NCI-H2029 treated with DMSO at 0.1 percent for 48 hours (cell line): ENCODE results near the gene NRP2.

Experiments
- DNase-seq: peaks from one replicate; lab custom pipeline; 2025; lab: John Stamatoyannopoulos, UW

The NRP2 gene

DNA sequence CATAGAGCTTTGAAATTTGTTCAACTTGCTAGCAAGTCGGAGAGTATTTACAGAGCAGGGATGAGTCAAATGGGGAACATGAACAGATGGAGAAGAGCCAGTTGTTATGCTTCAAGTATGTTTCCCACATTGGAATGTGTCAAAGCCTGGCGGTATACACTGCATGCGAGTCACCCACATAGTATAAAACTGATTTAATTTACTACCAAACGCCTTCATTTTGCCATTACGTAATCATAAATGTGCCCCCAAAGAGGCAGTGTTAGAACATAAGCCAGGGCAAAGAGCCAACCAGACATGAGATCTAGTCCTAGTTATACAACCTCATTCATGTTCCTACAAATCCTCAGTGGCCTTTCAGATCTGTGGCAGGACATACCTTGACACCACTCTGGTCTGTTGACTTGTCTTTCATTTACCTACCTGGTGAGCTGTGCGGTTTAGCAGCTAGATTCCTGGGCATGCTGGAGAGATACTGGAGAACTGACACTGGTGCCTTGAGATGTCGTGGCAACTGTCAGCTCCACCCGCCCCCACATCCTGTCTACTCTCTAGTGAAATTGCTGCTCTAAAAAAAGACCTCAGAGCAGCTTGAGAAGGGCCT is 21.7 kb upstream of the NRP2 start:
- DNase-seq: no peak

DNA sequence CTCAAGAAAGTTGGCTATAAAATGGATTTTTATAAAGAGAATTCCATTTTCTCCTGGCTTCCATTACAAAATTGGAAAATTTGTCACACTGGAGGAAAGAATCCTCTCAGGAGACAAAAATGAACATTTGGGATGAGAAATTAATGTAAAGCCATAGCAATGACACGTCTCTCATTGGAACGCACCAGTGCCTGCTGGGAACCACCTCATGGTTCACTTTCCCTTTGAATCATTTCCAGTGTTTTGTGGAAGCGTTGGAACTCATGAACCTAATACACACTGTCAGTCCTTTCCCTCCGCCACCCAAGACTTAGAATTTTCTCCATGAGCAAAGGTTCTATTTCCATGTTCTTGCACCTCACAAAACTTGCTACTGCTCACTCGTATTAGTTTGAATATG is 21.0 kb upstream of the NRP2 start:
- no peak for DNase-seq

DNA sequence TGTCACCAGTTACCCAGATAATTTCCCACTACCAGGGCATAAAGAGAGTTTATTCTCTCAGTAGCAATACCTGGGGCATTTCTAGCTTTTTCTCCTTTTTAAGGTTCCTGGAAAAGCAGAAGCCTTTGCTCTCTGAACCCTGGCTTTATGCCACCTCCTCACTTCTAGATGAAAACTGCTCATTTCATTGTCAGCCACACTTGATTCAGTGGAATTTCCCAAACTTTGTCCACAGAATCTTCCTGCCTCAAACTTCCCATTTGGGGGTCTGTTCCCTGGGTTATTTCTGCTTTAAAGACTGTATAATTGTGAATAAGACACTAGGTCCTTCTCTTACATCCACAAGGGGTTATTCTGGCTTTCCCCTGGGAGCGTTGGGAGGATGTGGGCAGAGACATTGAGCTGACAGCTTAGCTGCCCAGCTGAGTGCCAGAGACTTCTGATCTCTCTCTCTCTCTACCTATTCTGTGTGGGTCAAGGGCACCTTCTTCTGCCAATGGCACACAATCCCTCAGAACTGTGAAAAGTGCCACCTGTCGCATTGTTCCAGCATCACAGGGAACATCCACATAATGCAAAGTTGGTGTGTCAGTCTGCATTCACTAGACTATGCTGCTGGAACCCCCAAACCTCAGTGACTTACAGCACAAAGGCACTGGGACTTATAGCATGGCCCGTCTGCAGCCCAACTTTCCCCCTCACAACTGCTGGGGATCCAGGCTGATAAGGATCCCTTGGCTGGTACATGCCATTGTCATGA is 19.9 kb upstream of the NRP2 start:
- DNase-seq: no peak

DNA sequence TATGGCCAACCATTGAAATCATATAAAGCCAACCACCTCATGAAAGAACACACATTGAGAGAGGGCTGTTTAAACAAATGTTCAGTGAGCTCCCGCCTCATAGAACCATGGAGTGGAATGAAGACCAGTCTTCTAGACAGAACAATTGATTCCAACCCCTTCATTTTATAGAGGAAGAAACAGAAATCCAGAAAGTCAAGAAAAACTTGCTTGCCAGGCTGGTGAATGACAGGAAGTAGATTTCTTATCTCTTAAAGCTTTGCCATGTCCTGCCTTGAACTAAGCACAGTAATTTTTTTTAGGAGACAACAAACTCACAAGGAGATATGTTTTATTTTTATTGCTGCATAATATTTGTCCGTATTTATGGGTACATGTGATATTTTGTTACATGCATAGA is 16.5 kb upstream of the NRP2 start:
- no peak for DNase-seq

DNA sequence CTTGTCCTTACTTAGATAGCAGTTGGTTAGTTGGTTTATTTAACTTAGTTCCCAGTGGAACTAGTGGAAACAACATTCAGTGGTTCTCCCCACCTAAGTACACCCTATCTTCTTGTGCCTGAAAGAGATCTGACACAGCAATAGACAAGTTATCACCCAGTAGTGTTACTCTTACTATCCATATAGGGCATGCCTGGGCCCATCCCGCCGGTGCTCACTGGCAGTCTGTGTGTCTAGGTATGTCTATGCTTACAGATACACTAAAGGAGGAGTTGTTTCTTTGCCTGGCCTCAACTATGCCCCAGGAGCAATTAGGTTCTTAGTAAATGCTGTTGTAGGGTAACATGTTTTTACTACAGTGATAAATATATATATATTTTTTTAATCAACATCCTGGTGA is 12.0 kb upstream of the NRP2 start:
- DNase-seq: no peak

DNA sequence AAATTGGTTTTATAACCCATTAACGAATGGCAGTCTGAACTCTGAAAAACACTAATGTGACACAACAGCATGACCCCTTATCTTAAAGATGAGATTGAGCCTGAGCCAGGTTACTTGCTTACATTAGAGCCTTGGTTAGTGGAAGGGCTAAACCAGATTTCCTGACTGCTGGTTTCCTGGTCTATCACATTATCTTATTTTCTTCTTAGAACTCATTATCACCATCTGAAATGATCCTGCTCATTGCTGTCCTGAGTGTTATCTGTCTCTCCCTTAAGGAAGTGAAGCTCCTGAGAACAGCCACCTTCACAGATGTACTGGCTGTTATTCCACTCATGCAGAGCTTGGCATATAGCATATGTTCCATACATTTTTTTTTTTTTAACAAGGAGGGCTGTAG is 9.0 kb upstream of the NRP2 start:
- DNase-seq: no peak

DNA sequence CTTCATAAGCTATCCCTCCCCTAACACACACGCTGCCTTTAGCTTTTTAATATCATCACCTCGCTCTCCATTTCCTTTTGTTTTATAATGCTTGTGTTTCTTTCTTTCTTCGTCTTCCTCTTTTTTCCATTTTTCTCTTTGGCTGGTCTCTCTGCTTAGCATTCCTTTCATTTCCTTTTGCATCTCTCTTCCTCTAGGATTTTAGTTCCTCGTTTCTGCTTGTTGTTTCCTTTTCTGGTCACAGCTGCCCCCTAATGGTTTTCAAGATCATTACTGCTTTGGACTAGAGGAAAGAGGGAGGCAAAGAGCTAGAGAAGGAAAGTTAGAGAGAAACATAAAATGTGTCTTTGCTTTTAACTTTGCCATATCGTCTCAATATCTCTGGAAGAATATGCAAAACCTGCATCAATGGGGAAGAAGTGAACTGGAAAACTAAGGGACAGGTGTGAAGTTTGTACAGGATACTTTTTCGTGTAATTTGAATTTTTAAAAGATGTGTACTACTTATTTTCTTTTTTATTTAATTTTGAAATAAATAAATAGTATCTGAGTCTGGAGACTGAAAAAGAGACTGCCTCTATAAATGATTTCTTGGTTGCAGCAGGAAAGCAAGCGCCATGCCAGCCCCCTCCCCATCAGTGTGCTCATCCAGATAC is 6.3 kb upstream of the NRP2 start:
- DNase-seq: no peak

DNA sequence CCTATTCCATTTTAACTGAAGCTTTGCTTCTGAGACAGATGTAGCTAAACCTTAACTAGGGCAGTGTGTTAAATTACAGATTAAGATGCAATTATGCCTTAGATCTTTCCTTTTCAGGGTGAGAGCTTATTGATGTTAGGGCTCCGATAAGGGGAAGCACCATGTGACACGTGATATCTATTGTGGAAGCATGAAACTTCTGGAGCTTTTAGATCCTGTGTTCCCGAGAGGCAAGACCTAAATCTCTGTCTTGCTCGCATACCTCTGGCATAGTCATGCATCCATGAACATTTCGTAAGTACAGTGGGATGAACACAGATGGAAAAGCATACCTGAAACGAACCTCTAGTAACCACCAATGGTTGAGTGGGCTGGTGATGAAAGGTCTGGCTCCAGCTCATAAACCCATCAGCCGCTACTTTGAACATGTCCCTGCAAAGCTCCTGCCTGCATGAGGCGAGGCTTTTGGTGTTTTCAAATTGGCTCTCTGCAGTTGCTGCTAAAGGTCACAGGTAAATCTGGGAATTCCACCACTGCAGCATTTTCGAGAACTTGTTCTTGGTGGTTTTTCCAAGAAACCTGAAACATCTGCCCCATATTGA is 3.7 kb upstream of the NRP2 start:
- DNase-seq: no peak

DNA sequence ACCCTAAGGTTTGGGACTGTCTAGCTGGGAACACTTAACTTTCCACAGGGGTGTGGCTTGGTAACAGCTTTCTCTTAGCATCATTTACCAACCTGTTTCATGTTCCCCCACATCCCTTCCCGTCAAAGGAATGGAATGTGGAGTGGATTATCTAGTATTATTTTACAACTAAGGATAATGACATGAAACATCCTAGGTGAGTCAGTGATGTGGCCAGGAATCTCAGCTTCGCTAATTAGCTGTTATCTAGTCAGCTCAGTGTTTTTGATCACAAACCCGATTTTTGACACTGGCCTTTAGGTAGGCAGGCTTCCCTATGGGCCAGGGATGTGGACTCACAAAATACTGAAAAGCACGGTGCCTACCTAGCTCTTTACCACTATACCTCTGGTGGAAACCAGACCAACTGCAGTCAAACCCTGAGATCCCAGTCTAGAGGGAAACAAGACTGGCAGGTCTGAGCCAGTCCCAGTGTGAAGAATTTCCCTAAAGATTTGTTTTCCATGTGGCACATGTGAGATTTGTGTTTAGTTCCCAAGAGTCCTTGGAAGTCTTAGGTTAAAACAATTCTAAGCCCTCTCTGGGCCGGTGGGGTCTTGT is 2.8 kb upstream of the NRP2 start:
- no peak for DNase-seq

DNA sequence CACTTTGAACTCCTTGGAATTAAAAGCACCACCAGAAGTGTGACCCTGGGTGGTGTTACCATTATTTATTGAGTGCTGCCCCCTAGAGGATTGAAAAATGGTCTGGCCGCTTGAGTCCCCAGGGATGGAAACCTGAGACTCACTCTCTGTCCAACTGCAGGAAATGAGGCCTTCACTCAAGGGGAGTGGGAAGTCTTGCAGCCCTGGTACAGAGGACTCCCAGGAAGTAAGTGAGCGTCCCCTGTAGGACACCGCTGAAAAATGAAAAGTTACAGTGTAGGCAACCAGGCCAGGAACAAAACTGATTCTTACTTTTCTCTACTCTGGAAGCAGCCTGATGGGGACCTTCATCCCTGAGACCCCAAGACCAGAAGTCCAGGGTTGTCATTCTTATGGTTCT is 2.2 kb upstream of the NRP2 start:
- peak; percentile 9 for DNase-seq

DNA sequence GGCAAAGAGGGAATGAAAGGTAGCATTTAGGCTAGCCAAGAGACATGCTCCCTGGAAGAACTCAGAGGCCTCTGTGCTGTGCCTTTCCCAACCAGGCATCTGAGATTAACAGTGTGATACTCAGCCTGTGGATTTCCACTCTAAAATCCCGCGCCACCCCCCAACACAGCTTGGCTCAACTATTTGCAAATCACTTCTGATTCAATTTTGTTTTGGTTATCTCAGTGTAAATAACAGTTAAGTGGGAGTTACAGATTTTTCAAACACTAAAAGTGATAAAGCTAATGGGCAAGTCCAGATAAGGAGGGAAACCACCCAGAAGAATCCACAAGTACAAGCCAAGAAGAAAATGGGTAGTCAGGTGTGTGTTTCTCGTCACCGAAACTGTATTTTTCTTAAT is 1.4 kb upstream of the NRP2 start:
- DNase-seq: no peak

DNA sequence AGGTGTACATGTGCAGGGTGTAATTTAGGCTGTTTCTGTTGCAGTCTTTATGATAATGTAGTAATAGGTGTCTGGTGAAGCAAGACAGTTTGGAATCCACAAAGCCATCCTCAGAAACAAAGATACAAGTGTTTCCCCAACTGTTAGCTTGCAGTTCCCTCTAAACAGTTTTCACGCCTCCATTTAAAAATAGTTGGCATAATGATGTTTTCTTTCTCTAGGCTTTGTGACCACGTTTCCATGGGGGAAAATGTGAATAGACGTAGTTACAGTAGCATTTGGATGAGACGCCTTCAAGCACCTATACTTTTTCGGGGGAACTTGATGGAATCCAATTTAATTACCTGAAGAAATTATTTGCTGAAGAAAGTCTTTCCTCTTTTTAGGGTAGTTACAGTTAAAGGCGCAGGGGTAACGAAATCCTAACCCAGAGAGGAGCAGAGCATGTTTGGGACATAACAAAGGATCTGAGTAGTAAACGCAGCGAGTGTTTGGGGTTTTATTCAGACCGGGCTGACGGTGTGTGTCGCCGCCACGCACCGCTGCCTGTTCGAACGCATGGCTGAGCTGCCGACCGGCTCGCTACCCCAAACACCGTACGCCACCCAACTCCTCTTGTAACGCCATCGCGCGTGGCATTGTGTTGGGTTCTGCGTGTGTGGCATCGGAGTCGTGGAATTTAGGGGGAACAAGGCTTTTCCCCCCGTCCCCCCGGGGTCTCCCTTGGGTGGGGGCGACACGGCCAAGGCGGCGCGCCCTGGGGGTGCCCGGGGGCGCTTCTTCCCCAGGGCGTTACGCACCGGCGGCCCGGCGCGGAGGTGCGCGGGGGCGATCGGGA is 681 bp upstream of the NRP2 start:
- no peak for DNase-seq

DNA sequence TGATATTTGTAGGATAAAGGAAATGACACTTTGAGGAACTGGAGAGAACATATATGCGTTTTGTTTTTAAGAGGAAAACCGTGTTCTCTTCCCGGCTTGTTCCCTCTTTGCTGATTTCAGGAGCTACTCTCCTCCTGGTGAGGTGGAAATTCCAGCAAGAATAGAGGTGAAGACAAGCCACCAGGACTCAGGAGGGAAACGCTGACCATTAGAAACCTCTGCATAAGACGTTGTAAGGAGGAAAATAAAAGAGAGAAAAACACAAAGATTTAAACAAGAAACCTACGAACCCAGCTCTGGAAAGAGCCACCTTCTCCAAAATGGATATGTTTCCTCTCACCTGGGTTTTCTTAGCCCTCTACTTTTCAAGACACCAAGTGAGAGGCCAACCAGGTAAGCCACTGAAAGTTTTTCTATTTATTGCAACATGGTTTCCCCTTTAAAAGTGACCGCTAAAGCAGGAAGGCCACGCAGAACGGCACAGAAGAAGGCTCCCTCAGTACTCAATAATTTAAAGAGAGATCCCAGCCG is 735 bp downstream of the NRP2 start:
- no peak for DNase-seq

DNA sequence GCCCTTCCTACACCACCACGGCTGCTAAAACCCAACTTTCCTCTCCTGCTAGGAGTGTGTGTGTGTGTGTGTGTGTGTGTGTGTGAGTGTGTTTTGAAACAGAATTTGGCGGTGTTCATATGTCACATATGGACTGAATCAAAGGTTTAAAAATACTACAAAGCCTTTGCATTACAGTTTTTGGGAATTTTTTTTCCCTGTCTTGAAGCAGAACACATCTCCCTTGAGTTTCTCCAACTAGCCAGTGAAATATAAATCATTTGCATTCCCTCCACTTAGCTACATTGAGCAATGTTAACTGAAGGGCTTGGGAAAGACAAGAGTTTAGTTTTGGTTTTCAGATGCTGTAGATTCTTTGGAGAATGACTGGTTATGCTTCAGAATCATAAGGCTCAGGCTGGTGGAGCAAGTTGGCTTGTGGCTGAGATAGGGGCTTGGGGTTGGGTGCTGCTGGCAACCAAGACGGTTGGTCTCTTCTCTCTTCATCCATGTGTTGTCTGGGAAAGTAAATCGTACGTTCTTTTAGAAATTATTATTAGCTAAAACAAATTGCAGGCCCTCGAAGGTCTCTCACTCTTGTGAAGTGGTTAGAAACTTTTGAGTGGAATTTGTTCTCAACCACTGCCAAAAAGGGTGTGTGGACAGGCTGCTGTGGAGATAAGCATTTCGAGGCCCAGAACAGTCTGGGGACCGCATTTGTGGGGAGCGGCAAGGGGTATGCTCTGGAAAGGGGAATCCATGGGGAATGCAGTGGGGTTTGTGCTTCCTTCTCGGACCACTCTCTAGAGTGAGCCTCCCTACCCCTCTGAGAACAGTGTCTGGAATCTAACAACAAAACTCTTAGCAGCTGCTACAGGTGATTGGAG is 1.4 kb downstream of the NRP2 start:
- DNase-seq: no peak

DNA sequence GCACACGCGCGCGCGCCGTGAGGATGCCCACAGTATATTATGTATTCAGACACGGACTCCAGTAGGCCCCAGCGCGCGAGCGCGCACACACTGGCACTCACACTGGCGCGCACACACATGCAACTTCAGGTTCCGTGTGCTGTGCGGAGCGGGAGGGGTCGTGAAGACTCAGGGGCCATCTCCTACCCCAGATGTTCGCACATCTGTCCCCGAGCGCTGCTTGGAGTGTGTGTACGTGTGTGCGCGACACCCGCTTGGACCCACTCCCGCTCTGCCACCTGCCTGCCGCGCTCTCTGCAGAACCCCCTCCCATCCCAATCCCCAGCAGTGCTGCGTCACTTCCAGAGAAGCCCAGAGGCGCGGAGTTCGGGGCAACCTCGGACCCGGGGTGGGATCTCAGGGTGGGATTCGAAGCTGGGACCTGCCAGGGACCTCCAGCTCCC is 2.6 kb downstream of the NRP2 start:
- no peak for DNase-seq

DNA sequence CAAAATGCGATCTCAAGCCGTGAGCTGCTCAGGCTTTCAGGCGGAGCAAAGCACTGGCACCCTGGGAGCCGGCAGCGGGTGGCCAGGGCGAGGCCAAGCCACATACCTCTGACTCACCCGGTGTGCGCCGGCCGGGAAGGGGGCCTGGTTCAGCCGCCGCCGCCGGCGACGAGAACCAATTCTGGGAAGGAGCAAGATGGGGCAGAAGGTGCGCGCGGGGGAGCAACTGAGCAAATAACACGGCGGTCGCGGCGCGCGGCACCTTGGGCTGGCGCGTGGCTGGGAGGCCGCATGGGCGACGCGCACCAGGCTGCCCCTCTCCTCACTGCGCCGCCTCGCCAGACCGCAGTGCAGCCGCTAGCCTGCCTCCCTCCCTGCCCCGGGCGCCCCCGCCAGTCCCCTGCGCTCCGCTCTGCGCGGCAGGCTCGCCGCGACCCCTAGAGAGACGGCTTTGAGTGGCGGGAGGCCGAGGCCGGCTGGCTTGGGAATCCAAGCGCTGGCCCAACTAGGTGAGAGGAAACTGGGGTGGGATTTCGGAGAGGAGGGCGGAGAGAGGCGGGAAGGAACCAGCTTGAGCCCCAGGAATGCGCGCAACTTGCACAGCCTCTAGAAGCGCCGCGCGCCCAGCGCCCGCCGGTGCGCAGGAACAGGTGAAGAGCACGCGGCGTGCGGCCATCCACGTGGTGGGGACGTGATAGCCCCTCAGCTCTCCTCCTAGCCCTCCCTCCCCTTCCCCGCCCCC is 3.2 kb downstream of the NRP2 start:
- no peak for DNase-seq

DNA sequence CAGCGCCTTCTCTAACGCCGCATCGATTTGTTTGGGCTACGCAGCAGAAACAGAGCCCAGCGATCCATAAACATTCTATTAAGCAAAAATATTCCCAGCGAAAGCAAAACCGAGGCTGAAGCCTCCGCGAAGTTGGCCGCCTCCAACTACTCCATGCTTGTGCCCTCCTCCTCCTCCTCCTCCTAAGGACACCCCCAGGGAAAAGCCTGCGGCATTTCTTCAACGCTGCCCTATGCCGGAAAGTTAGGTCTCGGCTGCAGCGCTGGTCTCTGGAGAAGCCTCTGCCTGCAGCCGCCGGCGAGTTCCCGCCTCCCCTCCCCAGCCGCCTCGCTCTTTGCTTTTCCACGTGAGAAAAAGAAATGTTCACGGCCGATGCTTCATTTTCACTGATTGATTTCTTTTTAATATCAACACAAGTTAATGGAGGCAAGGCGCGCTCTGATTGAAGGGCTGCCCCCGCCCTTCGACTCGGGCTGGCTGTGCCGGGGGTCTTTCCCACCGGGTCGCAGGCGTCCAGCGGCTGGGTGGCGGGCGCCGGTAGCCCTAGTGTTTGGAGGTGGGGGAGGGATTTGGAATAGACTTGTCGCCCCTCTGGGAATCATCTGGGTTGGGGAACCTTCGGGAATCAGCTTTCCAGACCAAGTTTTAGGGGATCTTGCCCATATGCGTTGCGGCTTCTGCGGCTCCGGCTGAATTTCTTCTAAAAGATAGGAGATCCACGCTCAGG is 3.9 kb downstream of the NRP2 start:
- no peak for DNase-seq

DNA sequence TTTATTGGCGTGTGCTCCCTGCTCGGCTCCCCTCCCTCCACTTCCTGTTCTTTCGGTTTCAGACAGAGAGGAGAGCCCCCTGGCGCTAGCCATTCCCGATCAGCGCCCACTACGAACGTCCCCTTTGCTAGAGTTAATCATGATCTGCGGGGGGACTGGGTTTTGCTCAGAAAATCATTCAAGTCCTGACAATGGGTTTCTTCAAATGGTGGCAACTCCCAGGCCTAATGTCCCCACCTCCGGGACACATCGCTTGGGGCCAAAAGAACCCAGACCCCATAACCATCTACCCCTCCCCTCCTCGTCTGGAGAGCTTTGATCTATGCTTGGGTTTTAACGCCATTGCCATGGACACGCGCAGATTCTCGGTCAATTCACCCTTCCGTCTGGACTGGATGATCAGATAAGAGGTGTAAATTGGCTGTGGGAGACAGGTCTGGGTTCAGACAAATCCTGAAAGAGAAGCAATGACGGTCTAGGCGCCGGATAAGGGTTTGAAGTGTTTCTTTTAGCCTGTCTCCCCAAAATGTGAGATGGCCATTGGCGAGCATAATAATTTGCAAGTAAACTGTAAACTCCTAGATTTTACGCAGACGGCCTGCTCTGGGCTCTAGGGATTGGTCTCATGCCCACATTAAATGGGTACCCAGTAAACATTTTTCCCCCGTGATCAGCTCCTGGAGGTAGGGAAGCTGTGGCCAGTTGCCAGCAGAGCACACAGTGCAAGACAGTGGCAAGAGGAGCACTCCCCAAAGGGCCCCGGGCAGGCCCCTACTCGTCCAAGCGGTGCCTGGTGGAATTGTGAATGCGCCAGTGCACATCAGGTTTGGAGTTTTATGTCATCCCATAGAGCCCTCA is 4.7 kb downstream of the NRP2 start:
- no peak for DNase-seq
